Uterus (tissue), 4 donors: ENCODE measurements around the gene BICDL2. TPM values are rescaled to one million over a fixed set of nuclear protein-coding genes. Genes with fewer than 3 reads are reported as not detected.

ENCODE experiments used
- DNase-seq, 2 donors: peaks; one replicate each; pipeline ENCODE4 v3.0.0-alpha.2; 2019 to 2020
- H3K27ac ChIP-seq, 2 donors: fragments of 200-600 bp; sonication (generic); 1 replicate in 1 of 2; 2 replicates in 1 of 2; pipeline ENCODE4 v1.5.1; 2016 to 2018
- H3K27me3 ChIP-seq, 2 donors: fragments of 200-600 bp; sonication (generic); one replicate each; pipeline ENCODE4 v1.5.1; 2018 to 2019; ENCODE audit warnings: control low read depth in 1 of 2
- H3K36me3 ChIP-seq, 2 donors: fragments of 200-600 bp; sonication (generic); one replicate each; pipeline ENCODE4 v1.5.1; 2019; ENCODE audit warnings: control low read depth in 1 of 2
- H3K4me1 ChIP-seq, 2 donors: fragments of 200-600 bp; sonication (generic); one replicate each; pipeline ENCODE4 v1.5.1; 2018 to 2019; ENCODE audit warnings: control low read depth in 1 of 2
- H3K4me3 ChIP-seq, 2 donors: fragments of 200-600 bp; sonication (generic); 1 replicate in 1 of 2; 2 replicates in 1 of 2; pipeline ENCODE4 v1.5.1; 2018 to 2019; ENCODE audit warnings: mild to moderate bottlenecking in 1 of 2
- H3K9me3 ChIP-seq, 2 donors: fragments of 200-600 bp; sonication (generic); one replicate each; pipeline ENCODE4 v1.5.1; 2019; ENCODE audit warnings: control low read depth in 1 of 2
- CTCF ChIP-seq, 4 experiments: fragments of 200-600 bp in 2 of 4; fragments of 450-650 bp in 2 of 4; sonication (generic) in 2 of 4; IDR thresholded peaks; one replicate each; pipeline ENCODE4 v1.5.1; 2016 to 2019; ENCODE audit warnings: antibody characterized with exemption in 4 of 4, mild to moderate bottlenecking in 2 of 4, moderate library complexity in 1 of 4
- POLR2A ChIP-seq, 2 donors: fragments of 450-650 bp; IDR thresholded peaks; one replicate each; pipeline ENCODE4 v1.6.1; 2016; ENCODE audit warnings: antibody characterized with exemption in 2 of 2, mild to moderate bottlenecking in 1 of 2, moderate library complexity in 1 of 2
- intact Hi-C: fragments of 100-400 bp; cut with DNase I; formaldehyde crosslinking; loops from one replicate; pipeline ENCODE4 v1.15.1; 2023; ENCODE audit warnings: low total_unique reads
- total RNA-seq, 4 donors: library from RNA; depleted of rRNA in 3 of 4; stranded (reverse); fragments of >200 nt in 3 of 4; gene quantifications; one replicate each; pipeline versions ENCODE4 v1.1.0 to v1.2.4, GENCODE V29; 2014 to 2023
- donor health status: DM: yes; HTN: yes; CAD: no.

BICDL2 gene
- total RNA-seq, 4 donors from 2014 or later, result 0.26 to 1.9 (median 0.29) TPM; not detected in 1

GRCh38 chr16:3003582-3004270 is 33.0 kb downstream of the BICDL2 start:
- H3K27me3 ChIP-seq, result peaks cover 0 to 15% of the 10 kb centered on the region in 2 donors
- peak; percentile 88 for DNase-seq
- H3K4me1 ChIP-seq, result no peaks in the 10 kb centered on the region
- no peak overlapping the region for H3K4me3 ChIP-seq
- no peaks in the 10 kb centered on the region for H3K9me3 ChIP-seq
- TF ChIP-seq POLR2A (IDR thresholded peaks at IDR 0.05) (no peak), CTCF (IDR thresholded peaks at IDR 0.05) (peak; percentile 50 to 78 (median 56))
- no peak overlapping the region for H3K27ac ChIP-seq
- H3K36me3 ChIP-seq, result no peaks in the 10 kb centered on the region
- intact Hi-C loops, result no loop called here

- intact Hi-C loops, result no loop called here
- Histone ChIP-seq H3K27ac (no peak overlapping the region), H3K36me3 (no peaks in the 10 kb centered on the region), H3K27me3 (peaks cover 0 to 10% of the 10 kb centered on the region in 2 donors), H3K4me3 (no peak overlapping the region), H3K4me1 (no peaks in the 10 kb centered on the region), H3K9me3 (no peaks in the 10 kb centered on the region)
- TF ChIP-seq POLR2A (IDR thresholded peaks at IDR 0.05) (no peak), CTCF (IDR thresholded peaks at IDR 0.05) (no peak)
- no peak for DNase-seq
Measured at GRCh38 chr16:3001316-3001715, 35.4 kb downstream of the BICDL2 start.

GRCh38 chr16:3000540-3000939 is 36.2 kb downstream of the BICDL2 start:
- intact Hi-C loops, result no loop called here
- Histone ChIP-seq H3K36me3 (no peaks in the 10 kb centered on the region), H3K4me3 (no peak overlapping the region), H3K27ac (no peak overlapping the region), H3K9me3 (no peaks in the 10 kb centered on the region), H3K4me1 (no peaks in the 10 kb centered on the region), H3K27me3 (peaks cover 0 to 3% of the 10 kb centered on the region in 2 donors)
- DNase-seq, result no peak
- no peak for TF ChIP-seq CTCF (IDR thresholded peaks at IDR 0.05)
- TF ChIP-seq POLR2A (IDR thresholded peaks at IDR 0.05), result no peak

GRCh38 chr16:2999929-3000328 is 36.8 kb downstream of the BICDL2 start:
- Histone ChIP-seq H3K4me1 (no peaks in the 10 kb centered on the region), H3K27ac (no peak overlapping the region), H3K9me3 (no peaks in the 10 kb centered on the region), H3K36me3 (no peaks in the 10 kb centered on the region), H3K4me3 (no peak overlapping the region), H3K27me3 (peaks cover 0 to 3% of the 10 kb centered on the region in 2 donors)
- TF ChIP-seq POLR2A (IDR thresholded peaks at IDR 0.05) (no peak), CTCF (IDR thresholded peaks at IDR 0.05) (no peak)
- intact Hi-C loops, result no loop called here
- DNase-seq, result no peak

GRCh38 chr16:2996298-2996697 is 40.4 kb downstream of the BICDL2 start:
- TF ChIP-seq POLR2A (IDR thresholded peaks at IDR 0.05) (no peak), CTCF (IDR thresholded peaks at IDR 0.05) (no peak)
- Histone ChIP-seq H3K9me3 (no peaks in the 10 kb centered on the region), H3K27me3 (no peaks in the 10 kb centered on the region), H3K4me1 (no peaks in the 10 kb centered on the region), H3K36me3 (no peaks in the 10 kb centered on the region), H3K27ac (no peak overlapping the region), H3K4me3 (no peak overlapping the region)
- no peak for DNase-seq
- intact Hi-C loops, result no loop called here
